Ascending aorta (tissue), 2 donors: ENCODE measurements around the gene VCL. TPM values are rescaled to one million over a fixed set of nuclear protein-coding genes. Genes with fewer than 3 reads are reported as not detected.
A peak's percentile ranks its signal among the peaks of the same experiment; 100 is the strongest.

ENCODE experiments used
- DNase-seq, 2 donors: peaks; one replicate each; pipeline ENCODE4 v3.0.0-alpha.2; 2019; ENCODE audit warnings: low spot score in 2 of 2
- H3K27ac ChIP-seq, 2 donors: fragments of 200-600 bp; sonication (generic); one replicate each; pipeline ENCODE4 v1.5.1; 2016 to 2017; ENCODE audit warnings: mild to moderate bottlenecking in 1 of 2
- H3K27me3 ChIP-seq: fragments of 200-600 bp; sonication (generic); one replicate; pipeline ENCODE4 v1.5.1; 2017
- H3K36me3 ChIP-seq, 2 donors: fragments of 200-600 bp; sonication (generic); one replicate each; pipeline ENCODE4 v1.5.1; 2016
- H3K4me1 ChIP-seq, 2 donors: fragments of 200-600 bp; sonication (generic); one replicate each; pipeline ENCODE4 v1.5.1; 2016 to 2017; ENCODE audit warnings: mild to moderate bottlenecking in 1 of 2
- H3K4me3 ChIP-seq, 2 donors: fragments of 200-600 bp; sonication (generic); one replicate each; pipeline ENCODE4 v1.5.1; 2016 to 2017; ENCODE audit warnings: mild to moderate bottlenecking in 1 of 2
- H3K9me3 ChIP-seq, 2 donors: fragments of 200-600 bp; sonication (generic); one replicate each; pipeline ENCODE4 v1.5.1; 2016
- CTCF ChIP-seq, 3 experiments: fragments of 200-600 bp in 2 of 3; fragments of 450-650 bp in 1 of 3; sonication (generic) in 2 of 3; IDR thresholded peaks; one replicate each; pipeline ENCODE4 v1.5.1; 2016 to 2019; ENCODE audit warnings: antibody characterized with exemption in 3 of 3, mild to moderate bottlenecking in 1 of 3, moderate library complexity in 1 of 3
- intact Hi-C: fragments of 100-400 bp; cut with DNase I; formaldehyde crosslinking; loops from one replicate; pipeline ENCODE4 v1.15.1; 2023
- total RNA-seq: library from RNA; depleted of rRNA; stranded (reverse); fragments of >200 nt; gene quantifications from one replicate; pipeline ENCODE4 v1.1.0, GENCODE V29; 2016

Gene VCL
- total RNA-seq, 1 donor from 2014 or later = 333 TPM

GRCh38 chr10:74079028-74079935 is 81.4 kb downstream of the VCL start:
- Histone ChIP-seq H3K27ac (peak overlapping the region; percentile 16 to 46), H3K4me1 (peaks cover 6 to 48% of the 10 kb centered on the region in 2 donors), H3K27me3 (no peaks in the 10 kb centered on the region), H3K4me3 (no peak overlapping the region), H3K36me3 (peaks cover 20 to 34% of the 10 kb centered on the region in 2 donors), H3K9me3 (no peaks in the 10 kb centered on the region)
- DNase-seq = no peak
- intact Hi-C loops = no loop called here
- no peak for TF ChIP-seq CTCF (IDR thresholded peaks at IDR 0.05)

GRCh38 chr10:74079936-74080590 is 82.1 kb downstream of the VCL start:
- H3K4me1 ChIP-seq = peaks cover 6 to 44% of the 10 kb centered on the region in 2 donors

GRCh38 chr10:74081192-74081803 is 83.4 kb downstream of the VCL start:
- H3K4me1 ChIP-seq = peaks cover 6 to 38% of the 10 kb centered on the region in 2 donors
- no peaks in the 10 kb centered on the region for H3K27me3 ChIP-seq
- no peak overlapping the region for H3K4me3 ChIP-seq
- intact Hi-C loops = loop anchor here (2.0 to 5.0 kb wide), 2 partner anchors 139 to 194 kb away; no protein-coding TSS in a partner anchor
- no peak for DNase-seq
- TF ChIP-seq CTCF (IDR thresholded peaks at IDR 0.05) = peak; percentile 59 to 70 (median 62)
- no peaks in the 10 kb centered on the region for H3K9me3 ChIP-seq
- H3K27ac ChIP-seq = no peak overlapping the region
- peaks cover 14 to 30% of the 10 kb centered on the region in 2 donors for H3K36me3 ChIP-seq

More at GRCh38 chr10:74079936-74080590, 82.1 kb downstream of the VCL start:
- no peaks in the 10 kb centered on the region for H3K27me3 ChIP-seq
- no peak for TF ChIP-seq CTCF (IDR thresholded peaks at IDR 0.05)
- peak overlapping the region; percentile 16 to 46 for H3K27ac ChIP-seq
- intact Hi-C loops = loop anchor here (2.0 to 5.0 kb wide), 2 partner anchors 138 to 193 kb away; no protein-coding TSS in a partner anchor
- no peak for DNase-seq
- H3K9me3 ChIP-seq = no peaks in the 10 kb centered on the region
- peaks cover 20 to 34% of the 10 kb centered on the region in 2 donors for H3K36me3 ChIP-seq
- no peak overlapping the region for H3K4me3 ChIP-seq

- Histone ChIP-seq H3K4me3 (no peak overlapping the region), H3K4me1 (peaks cover 6 to 36% of the 10 kb centered on the region in 2 donors), H3K27ac (no peak overlapping the region), H3K9me3 (no peaks in the 10 kb centered on the region), H3K36me3 (peaks cover 11 to 25% of the 10 kb centered on the region in 2 donors), H3K27me3 (no peaks in the 10 kb centered on the region)
- intact Hi-C loops = loop anchor here (2.0 to 5.0 kb wide), 2 partner anchors 140 to 195 kb away; no protein-coding TSS in a partner anchor
- no peak for TF ChIP-seq CTCF (IDR thresholded peaks at IDR 0.05)
- DNase-seq = no peak
These were observed 84.2 kb downstream of the VCL start for GRCh38 chr10:74081941-74082718.

GRCh38 chr10:74083304-74083703 is 85.4 kb downstream of the VCL start:
- no peak overlapping the region for H3K27ac ChIP-seq
- no peaks in the 10 kb centered on the region for H3K27me3 ChIP-seq
- no peak for DNase-seq
- no peaks in the 10 kb centered on the region for H3K9me3 ChIP-seq
- H3K4me3 ChIP-seq = no peak overlapping the region
- TF ChIP-seq CTCF (IDR thresholded peaks at IDR 0.05) = no peak
- peaks cover 6 to 29% of the 10 kb centered on the region in 2 donors for H3K4me1 ChIP-seq
- intact Hi-C loops = loop anchor here (5.0 kb wide), 1 partner anchor 141 kb away; no protein-coding TSS in a partner anchor
- peaks cover 11 to 25% of the 10 kb centered on the region in 2 donors for H3K36me3 ChIP-seq
